Caco-2 (cell line): Measurements from ENCODE around the gene LGI2. TPM values are rescaled to one million over a fixed set of nuclear protein-coding genes. Genes with fewer than 3 reads are reported as not detected.

Source experiments
- BruUV-seq: library from RNA; stranded (reverse); fragments of 400-500 nt; replicated peaks from 2 replicates; lab custom pipeline; 2021; lab: Mats Ljungman, UMichigan
- CTCF ChIA-PET: fragments of 300-600 bp; sonication (Branson Sonifier 250); formaldehyde crosslinking; loops from one replicate; lab custom pipeline; 2022; ENCODE audit warnings: antibody characterized with exemption; lab: Charles Lee
- POLR2A ChIA-PET: fragments of 300-600 bp; sonication (Branson Sonifier 250); formaldehyde crosslinking; loops from one replicate; lab custom pipeline; 2022; ENCODE audit warnings: antibody characterized with exemption; lab: Charles Lee
- DNase-seq, 2 experiments: peaks; one replicate each; pipeline versions ENCODE4 v3.0.0 to v3.0.0-alpha.2; 2020 to 2022
- H3K27me3 ChIP-seq: replicated peaks from 2 replicates; pipeline ENCODE4 v1.6.0; 2011; ENCODE audit warnings: low read length; ENCODE audit not compliant: control insufficient read depth, insufficient read depth
- H3K36me3 ChIP-seq: 2 replicates; pipeline ENCODE4 v1.5.1; 2011; ENCODE audit warnings: low read length; ENCODE audit not compliant: control insufficient read depth, insufficient read depth
- H3K4me1 ChIP-seq: fragments of 250-450 bp; sonication (Bioruptor Pico); 2 replicates; pipeline ENCODE4 v1.5.1; 2020; ENCODE audit warnings: mild to moderate bottlenecking
- H3K4me3 ChIP-seq: 2 replicates; pipeline ENCODE4 v1.5.1; 2011; ENCODE audit warnings: low read depth, mild to moderate bottlenecking, control low read depth, low read length
- H3K9me3 ChIP-seq: fragments of 250-450 bp; sonication (Bioruptor Pico); 2 replicates; pipeline ENCODE4 v1.5.1; 2020; ENCODE audit warnings: mild to moderate bottlenecking, moderate library complexity
- H3K27ac Mint-ChIP-seq: one replicate; pipeline ENCODE4 v1.8.0; 2022; ENCODE audit warnings: mixed read lengths; ENCODE audit not compliant: unreplicated experiment
- H3K27me3 Mint-ChIP-seq: one replicate; pipeline ENCODE4 v1.8.0; 2022; ENCODE audit warnings: mixed read lengths; ENCODE audit not compliant: insufficient read depth, unreplicated experiment
- H3K36me3 Mint-ChIP-seq: one replicate; pipeline ENCODE4 v1.8.0; 2022; ENCODE audit warnings: mild to moderate bottlenecking, mixed read lengths; ENCODE audit not compliant: insufficient read depth, unreplicated experiment
- H3K4me1 Mint-ChIP-seq: one replicate; pipeline ENCODE4 v1.8.0; 2022; ENCODE audit warnings: low read depth, mixed read lengths; ENCODE audit not compliant: unreplicated experiment
- H3K4me3 Mint-ChIP-seq: one replicate; pipeline ENCODE4 v1.8.0; 2022; ENCODE audit warnings: mild to moderate bottlenecking, moderate library complexity, mixed read lengths; ENCODE audit not compliant: unreplicated experiment
- H3K9me3 Mint-ChIP-seq: one replicate; pipeline ENCODE4 v1.8.0; 2022; ENCODE audit warnings: mixed read lengths; ENCODE audit not compliant: unreplicated experiment
- CTCF ChIP-seq, 2 experiments: fragments of 200-600 bp in 1 of 2; IDR thresholded peaks; 1 replicate in 1 of 2; 2 replicates in 1 of 2; pipeline versions ENCODE4 v1.5.1 to v1.8.0; 2011 to 2022; ENCODE audit warnings: antibody characterized with exemption in 1 of 2, control low read depth in 1 of 2, inconsistent platforms in 1 of 2, low read depth in 1 of 2, low read length in 1 of 2, mild to moderate bottlenecking in 1 of 2, moderate library complexity in 1 of 2; ENCODE audit not compliant: insufficient read depth in 1 of 2, severe bottlenecking in 1 of 2, unreplicated experiment in 1 of 2
- intact Hi-C: fragments of 100-400 bp; cut with micrococcal nuclease; formaldehyde crosslinking; loops from one replicate; pipeline ENCODE4 v1.10.0; 2022; ENCODE audit not compliant: unreplicated experiment
- total RNA-seq: library from RNA; stranded (reverse); gene quantifications from 2 replicates; pipeline ENCODE4 v1.2.3, GENCODE V29; 2022

LGI2 gene
- total RNA-seq, 1 experiment from 2014 or later: 7.5 TPM

GRCh38 chr4:24970191-24970590 lies 60.6 kb downstream of the LGI2 start:
- intact Hi-C loops: no loop called here
- DNase-seq: no peak
- H3K4me1 Mint-ChIP-seq: peaks cover 10% of the 10 kb centered on the region
- Histone ChIP-seq H3K27me3 (no peaks in the 10 kb centered on the region), H3K9me3 (peaks cover 8% of the 10 kb centered on the region), H3K4me3 (no peak overlapping the region), H3K4me1 (no peaks in the 10 kb centered on the region), H3K36me3 (no peaks in the 10 kb centered on the region)
- ChIA-PET CTCF (no interaction called here), POLR2A (no interaction called here)
- H3K27me3 Mint-ChIP-seq: peaks cover 3% of the 10 kb centered on the region
- no peak for TF ChIP-seq CTCF (IDR thresholded peaks at IDR 0.05; ENCODE audit: insufficient read depth in 1 of 2, low read depth in 1 of 2, low read length in 1 of 2, severe bottlenecking in 1 of 2, unreplicated experiment in 1 of 2)
- H3K4me3 Mint-ChIP-seq: no peak overlapping the region
- no peaks in the 10 kb centered on the region for H3K36me3 Mint-ChIP-seq
- H3K9me3 Mint-ChIP-seq: peaks cover 2% of the 10 kb centered on the region
- no peak overlapping the region for H3K27ac Mint-ChIP-seq
- BruUV-seq: no TSS peak

GRCh38 chr4:24969486-24969885 lies 61.3 kb downstream of the LGI2 start:
- H3K27ac Mint-ChIP-seq: no peak overlapping the region
- H3K27me3 Mint-ChIP-seq: no peaks in the 10 kb centered on the region
- H3K9me3 Mint-ChIP-seq: peaks cover 9% of the 10 kb centered on the region
- ChIA-PET POLR2A (no interaction called here), CTCF (no interaction called here)
- H3K4me3 ChIP-seq: no peak overlapping the region
- TF ChIP-seq CTCF (IDR thresholded peaks at IDR 0.05; ENCODE audit: insufficient read depth in 1 of 2, low read depth in 1 of 2, low read length in 1 of 2, severe bottlenecking in 1 of 2, unreplicated experiment in 1 of 2): no peak
- DNase-seq: no peak
- intact Hi-C loops: no loop called here
- peaks cover 10% of the 10 kb centered on the region for H3K4me1 Mint-ChIP-seq
- H3K4me3 Mint-ChIP-seq: no peak overlapping the region
- H3K27me3 ChIP-seq: no peaks in the 10 kb centered on the region
- H3K36me3 Mint-ChIP-seq: no peaks in the 10 kb centered on the region
- peaks cover 16% of the 10 kb centered on the region for H3K9me3 ChIP-seq
- BruUV-seq: no TSS peak
- no peaks in the 10 kb centered on the region for H3K4me1 ChIP-seq
- H3K36me3 ChIP-seq: no peaks in the 10 kb centered on the region

- no peak for TF ChIP-seq CTCF (IDR thresholded peaks at IDR 0.05; ENCODE audit: insufficient read depth in 1 of 2, low read depth in 1 of 2, low read length in 1 of 2, severe bottlenecking in 1 of 2, unreplicated experiment in 1 of 2)
- Mint-ChIP-seq H3K4me1 (peaks cover 10% of the 10 kb centered on the region), H3K27ac (no peak overlapping the region), H3K9me3 (peaks cover 10% of the 10 kb centered on the region), H3K27me3 (no peaks in the 10 kb centered on the region), H3K4me3 (no peak overlapping the region), H3K36me3 (no peaks in the 10 kb centered on the region)
- Histone ChIP-seq H3K36me3 (no peaks in the 10 kb centered on the region), H3K27me3 (no peaks in the 10 kb centered on the region), H3K4me1 (no peaks in the 10 kb centered on the region), H3K9me3 (peaks cover 17% of the 10 kb centered on the region), H3K4me3 (no peak overlapping the region)
- intact Hi-C loops: no loop called here
- BruUV-seq: no TSS peak
- POLR2A ChIA-PET: no interaction called here
- no peak for DNase-seq
- CTCF ChIA-PET: no interaction called here
Measured at GRCh38 chr4:24968992-24969391, 61.8 kb downstream of the LGI2 start.
